HG02623 (cell line): ENCODE data around the gene RPTOR.

Experiments
- ATAC-seq: cut with Tn5 transposase; IDR thresholded peaks from one replicate; pipeline ENCODE4 v1.9.1; 2021; ENCODE audit warnings: moderate library complexity; ENCODE audit not compliant: unreplicated experiment

RPTOR gene

DNA sequence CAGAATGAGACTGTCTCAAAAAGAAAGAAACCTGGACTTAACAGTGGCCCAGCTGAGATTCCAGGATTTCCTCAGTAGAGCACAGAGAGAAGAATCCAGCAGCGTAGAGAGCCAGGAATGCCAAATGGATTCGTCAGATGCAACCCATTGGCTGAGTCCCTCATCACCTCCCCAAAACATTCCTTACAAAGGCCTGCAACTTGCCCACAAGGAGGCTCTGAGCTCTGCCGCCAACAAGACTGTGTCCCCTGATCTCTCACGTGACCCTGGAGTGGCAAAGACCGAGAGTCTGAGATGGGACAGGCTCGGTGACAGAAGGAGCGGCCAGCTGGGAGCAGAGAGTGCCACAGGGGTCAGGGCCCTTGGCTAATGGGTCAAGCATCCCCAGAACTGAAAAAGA lies 440.1 kb downstream of the RPTOR start:
- no peak for ATAC-seq

DNA sequence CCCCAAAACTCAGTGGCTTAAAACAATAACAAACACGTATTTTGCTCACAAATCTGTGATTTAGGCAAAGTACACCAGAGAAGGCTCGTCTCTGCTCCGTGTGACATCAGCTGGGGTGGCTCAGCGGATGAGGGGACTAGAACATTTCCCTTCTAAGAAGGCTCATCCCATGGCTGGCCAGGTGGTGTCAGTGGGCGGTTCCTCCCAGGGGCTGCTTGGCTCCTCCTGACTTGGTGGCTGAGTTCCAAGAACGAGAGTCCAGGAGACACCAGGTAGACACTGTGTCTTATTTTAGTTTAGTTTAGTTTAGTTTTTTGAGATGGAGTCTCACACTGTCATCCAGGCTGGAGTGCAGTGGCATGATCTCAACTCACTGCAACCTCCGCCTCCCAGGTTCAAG lies 441.4 kb downstream of the RPTOR start:
- no peak for ATAC-seq

DNA sequence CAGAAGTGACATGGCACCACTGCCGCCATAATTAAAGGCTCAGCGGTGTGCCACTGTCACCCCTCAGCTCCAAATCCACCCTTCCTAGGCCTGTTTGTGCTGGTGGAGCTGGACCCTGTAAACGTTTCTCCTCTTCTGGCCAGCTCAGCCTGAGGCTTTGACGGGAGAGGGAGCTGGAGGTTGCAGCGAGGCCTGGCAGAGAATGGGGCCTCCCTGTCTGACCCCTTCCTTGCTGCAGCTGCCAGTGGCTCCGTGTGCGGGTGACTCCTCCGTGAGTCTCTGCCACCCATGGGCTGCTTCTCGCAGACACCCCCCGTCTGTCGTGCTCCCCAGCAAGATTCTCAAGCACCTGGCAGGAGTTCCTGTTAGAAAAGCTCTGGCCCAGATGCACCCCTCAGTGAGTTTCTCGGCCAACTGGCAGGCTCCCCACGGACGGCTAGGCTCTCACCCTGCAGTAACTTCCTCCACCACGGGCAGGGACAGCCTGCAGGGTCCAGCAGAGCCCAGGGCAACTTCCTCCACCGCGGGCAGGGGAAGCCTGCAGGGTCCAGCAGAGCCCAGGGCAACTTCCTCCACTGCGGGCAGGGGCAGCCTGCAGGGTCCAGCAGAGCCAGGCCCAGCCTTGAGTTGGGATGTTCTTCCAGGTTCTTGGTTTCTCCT lies 442.3 kb downstream of the RPTOR start:
- no peak for ATAC-seq

DNA sequence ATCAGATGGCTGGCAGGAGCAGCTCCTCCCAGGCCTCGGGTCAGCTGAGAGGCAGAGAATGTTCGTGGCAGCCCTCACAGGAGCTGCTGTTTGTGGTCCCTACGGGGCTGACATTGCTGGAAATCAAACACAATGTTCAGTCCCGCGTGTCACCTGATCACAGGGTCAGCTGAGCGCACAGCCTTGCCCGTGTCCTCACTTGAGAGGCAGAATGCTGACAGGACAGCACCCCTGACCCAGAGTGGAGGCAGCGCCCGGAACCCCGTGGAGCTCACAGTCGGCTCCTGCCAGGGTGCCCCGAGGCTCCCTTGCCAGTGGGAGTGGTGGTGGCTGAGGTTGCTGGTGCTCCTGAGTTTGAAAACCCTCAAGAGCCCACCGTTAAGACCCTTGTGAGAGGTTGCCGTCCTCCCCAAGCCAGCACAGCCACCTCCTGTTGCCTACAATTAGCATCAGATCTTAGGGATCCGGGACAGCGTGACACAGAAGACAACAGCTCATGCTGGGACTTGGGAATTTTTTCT lies 443.4 kb downstream of the RPTOR start:
- no peak for ATAC-seq

DNA sequence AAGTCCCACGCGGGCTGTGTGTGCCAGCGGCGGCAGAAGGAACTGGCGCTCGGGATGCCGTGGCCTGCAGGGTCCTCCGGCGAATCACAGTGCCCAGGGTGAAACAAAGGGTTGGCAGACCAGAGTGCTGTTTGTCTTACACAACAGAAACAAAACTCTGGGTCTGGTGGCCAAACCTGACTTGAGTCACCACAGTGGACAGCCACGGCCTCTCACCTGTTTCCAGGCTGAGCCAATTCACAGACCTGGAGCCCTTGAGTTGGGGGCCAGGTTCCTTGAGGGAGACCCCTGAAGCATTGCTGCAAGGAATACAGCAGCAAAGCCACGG lies 444.9 kb downstream of the RPTOR start:
- no peak for ATAC-seq

DNA sequence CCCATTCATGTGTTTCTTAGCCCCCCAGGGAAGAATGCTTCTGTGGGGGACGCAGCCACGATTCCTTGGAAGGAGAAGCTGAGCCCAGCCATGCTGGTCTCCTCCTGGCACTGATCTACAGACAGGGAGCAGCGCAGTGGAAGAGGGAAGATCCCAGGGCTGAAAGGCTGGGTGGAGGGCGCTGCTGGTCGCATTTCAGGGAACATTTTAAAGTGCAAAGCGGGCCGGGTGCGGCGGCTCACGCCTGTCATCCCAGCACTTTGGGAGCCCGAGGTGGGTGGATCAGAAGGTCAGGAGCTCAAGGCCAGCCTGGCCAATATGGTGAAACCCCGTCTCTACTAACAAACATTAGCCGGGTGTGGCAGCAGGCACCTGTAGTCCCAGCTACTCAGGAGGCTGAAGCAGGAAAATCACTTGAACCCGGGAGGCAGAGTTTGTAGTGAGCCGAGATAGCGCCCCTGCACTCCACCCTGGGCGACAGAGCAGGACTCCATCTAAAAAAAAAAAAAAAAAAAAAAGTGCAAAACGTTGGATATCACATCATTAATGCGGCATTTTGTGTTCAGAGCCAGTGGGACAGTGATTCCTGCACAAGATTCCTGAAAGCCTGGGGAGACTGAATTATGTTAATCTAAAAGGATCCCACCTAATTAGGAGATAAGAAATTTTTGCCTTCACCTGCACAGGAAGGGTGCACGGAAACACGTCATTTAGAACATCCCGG lies 446.4 kb downstream of the RPTOR start:
- ATAC-seq: no peak

DNA sequence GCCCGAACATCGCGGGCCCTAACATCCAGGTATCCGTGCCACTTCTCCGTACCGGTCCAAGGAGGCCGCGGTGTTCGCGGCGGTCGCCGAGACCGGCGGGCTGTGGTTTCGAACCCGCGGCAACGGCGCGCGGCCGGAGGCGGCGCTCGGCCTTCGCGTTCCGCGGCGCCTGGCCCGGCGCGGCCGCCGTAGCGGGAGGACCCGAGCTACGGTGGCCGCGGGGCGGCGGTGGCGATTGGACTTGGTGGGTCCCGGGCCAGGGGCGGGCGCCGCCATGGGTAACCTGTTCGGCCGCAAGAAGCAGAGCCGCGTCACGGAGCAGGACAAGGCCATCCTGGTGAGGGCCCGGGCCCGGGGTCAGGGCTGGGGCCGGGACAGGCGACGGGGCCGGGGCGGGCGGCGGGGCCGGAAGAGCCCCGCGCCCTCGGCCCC lies 447.0 kb downstream of the RPTOR start, which contains the start of gene CHMP6:
Gene CHMP6, plus strand, starts transcription at position 197 of the 432 bp plus-strand sequence. Its CDS starts 78 bp downstream, at position 275.
- no peak for ATAC-seq

DNA sequence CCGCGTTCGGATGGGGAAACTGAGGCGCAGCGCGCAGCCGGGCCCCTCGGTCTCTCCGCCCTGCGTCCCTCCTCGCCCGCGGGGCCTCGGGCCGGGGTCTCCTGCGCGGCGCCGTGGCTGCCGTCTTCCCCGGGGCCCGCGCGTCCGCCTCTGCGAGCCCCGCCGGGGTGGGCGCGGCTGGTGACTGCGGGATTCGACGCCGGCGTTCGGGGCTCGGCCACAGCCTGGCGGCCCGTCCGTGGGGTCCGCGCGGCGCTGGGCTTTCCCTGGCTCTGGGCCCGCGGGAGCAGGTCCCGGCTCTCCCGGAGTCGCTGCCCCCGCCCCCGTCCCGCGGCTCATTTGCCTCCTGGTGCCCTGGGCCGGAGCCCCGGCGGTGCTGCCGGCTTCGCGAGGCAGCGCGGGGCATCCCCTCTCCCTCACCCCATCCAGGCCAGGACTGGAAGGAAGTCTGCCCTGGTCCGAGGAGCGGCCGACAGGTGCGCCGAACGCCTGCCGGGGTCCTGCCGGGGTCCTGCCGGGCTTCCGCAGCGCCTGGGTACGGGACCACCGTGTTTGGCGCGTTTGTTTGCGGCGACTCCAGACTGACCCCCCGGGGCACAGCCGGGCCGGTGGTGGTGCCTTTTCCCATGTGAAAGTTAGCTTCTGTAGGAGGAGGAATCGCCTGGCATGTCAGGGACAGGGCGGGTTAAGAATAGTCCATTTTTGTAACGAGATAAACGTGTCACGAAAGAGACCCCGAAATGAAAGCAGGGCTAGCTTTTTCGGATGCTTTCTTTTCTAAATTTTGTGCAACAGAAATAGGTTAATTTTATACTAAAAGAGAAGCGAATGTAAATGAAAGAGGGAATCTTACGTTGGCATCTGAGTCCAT lies 447.7 kb downstream of the RPTOR start:
- ATAC-seq: no peak

DNA sequence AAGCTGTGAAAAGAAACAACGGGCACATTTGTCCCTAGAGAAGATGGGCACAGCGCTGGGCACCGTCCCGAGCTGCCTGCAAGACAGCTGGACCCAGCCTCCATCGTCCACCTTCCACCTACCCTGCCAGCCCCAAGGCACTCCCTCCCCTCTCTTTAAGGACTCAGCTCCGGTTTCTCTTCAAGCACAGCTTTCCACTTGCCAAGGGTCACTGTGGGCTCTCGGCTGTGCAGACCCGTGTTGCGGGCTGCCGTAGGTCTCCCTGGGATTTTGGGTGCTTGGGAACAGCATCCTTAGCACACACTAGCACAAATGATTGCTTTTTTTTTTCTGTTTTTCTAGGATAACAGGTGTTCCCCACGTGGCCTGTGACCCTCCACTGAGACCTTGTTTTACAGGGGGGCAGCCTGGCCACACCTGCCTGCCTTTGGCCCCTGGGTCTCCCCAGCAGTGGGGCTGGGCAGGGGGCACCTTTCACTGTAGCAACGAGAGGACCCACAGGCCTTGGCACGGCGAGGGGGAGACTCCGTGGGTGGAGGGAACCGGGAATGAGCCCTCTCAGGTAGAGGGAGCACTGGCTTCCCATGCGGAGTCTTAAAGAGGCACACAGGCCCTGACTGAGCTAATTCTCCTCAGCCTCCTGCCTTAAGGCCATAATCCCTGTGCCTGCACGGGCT lies 448.4 kb downstream of the RPTOR start:
- no peak for ATAC-seq

DNA sequence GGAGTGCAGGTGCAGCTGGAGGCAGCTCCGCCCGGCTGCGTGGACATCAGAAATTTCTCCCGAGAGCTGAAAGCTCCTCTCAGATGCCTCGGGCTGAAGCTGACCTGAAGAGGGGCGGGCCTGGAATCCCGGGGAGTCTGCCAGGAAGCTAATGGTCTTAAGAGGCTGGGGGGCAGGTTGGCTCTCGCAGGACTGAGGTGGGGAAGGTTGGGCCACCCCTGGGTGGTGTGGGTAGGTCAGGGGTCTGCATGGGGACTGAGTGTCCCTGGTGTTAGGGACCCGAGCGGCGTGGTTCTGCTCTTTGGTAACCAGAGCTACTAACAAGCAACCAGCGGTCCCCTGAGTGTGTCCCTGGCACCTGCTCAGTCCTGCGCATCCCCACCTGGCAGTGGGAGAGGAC lies 450.5 kb downstream of the RPTOR start:
- no peak for ATAC-seq

DNA sequence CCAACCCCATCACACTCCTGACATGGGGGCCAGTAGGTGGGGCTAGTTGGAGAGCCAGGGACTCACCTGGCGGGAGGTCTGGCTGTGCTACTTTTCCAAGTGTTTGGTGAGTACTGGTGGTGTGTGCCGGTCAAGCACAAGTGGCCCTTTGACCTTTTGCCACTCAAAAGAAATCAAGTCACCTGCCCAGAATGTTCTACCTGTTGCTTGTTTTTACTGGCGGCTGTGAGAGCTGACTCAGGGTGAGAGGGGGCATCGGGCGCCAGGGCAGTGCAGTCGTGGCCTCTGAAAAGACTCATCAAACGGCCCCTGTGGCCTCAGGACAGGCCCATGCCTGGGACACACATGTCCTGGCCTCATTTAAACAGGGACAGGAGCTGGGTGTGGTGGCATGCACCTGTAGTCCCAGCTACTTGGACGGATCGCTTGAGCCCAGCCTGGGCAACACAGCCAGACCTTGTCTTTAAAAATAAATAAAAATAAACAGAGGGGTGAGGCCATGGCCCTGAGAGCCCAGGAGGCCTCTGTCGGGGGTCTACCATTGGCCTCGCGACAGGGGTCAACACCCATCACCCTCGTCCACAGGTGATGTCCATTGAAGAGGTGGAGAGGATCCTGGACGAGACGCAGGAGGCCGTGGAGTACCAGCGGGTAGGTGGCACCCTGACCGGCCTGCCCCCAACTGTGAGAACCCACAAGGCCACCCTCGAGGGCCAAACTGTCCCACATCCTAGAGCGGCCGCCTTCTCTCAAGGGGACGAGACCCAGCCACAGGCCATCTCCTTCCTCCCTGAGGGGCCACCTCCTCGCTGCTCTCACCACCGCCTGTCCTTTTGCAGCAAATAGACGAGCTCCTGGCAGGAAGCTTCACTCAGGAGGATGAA lies 452.0 kb downstream of the RPTOR start:
- ATAC-seq: no peak

DNA sequence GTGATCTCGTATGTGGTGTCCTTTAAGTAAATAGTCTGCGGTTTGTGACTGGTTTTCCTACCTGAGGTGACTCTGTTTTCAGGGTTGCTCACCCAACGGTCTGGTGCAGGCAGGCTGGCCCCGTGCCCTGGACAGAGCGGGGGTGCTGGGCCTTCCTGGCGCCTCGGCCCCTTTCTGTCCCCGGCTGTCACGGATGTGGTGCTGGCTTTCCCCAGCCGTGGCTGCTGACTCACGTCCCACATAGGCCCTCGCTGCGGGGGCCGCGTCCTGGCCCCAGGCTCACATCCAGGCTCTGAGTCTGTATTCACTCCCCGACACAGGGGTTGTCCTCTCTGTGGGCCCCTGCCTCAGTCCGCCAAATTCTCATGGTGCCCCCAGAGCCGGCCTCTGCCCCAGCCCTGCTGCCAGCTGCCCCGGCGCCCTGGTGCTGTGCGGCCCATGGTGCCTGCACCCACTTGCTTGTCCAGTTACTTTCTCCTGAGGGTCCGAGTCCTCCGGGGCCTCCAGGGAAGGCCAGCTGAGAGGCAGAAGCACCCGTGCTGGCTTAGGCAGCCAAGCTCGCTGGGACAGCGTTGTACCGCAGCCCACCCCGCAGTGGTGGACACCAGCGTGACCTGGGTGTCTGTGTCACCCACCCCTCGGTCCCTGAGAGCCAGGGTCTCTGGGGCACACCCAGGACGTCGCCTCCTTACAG lies 452.9 kb downstream of the RPTOR start:
- ATAC-seq: no peak

DNA sequence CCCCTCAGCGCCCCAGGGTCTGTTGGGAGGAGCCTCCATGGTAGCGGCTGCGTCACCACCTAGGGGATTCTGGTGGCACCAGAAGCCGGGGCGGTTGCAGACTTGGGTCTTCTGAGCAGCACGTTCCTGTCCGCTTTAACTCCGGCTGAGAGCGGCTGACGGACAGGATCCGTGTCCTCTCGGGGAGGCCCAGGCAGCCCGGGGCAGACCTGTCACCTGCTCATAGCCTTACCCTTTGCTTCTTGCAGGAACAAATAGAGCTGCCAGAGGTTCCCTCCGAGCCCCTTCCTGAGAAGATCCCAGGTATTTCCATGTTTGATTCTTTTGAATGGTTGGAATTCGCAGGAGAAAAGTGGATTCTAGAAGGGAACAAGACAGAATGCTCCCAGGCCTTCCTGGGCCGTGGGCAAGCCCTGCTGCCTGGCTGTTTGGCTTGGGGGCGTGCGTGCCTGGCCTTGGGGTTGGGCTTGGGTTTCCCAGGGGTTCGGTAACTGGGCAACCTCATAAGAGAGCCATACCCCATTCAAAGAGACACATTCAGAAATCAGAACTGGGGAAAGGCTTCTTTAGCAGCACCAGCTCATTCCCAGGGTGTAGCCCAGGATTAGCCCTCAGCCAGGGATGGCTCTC lies 453.6 kb downstream of the RPTOR start:
- no peak for ATAC-seq

DNA sequence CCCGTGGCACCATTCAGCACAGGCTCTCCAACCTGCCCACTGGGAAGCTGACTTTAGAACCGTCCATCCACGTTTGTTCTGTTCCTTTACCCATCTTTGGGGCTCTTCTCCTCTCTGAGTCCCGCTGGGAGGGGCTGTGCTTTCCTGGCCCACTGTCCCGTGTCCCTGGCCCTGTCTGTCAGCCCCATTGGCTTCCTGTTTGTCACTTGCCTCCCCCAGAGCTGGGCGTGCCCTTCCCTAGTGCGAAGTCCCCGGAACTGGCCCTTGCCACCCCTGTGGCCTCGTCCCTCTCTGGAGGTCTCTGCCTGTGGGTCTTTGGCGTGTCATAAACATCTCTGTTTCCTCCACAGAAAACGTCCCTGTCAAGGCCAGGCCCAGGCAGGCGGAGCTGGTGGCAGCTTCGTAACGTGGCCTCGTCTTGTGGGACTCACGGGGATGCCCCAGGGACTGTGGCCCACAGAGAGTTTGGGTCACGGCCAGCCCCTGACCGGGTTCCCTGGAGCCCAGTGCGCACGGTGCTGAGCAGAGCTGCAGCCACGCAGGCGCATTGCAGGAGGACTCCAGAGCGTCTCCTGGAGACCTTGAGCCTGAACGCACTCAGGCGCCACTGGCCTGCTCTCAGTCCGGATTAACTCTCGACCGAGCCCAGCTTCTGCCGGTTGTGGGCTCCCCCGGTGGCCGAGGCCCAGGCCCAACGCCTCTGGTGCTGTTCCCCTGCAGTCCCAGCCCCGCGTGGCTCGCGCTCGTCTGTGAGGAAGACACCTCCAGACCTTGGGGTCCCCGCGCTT lies 454.3 kb downstream of the RPTOR start:
- no peak for ATAC-seq

DNA sequence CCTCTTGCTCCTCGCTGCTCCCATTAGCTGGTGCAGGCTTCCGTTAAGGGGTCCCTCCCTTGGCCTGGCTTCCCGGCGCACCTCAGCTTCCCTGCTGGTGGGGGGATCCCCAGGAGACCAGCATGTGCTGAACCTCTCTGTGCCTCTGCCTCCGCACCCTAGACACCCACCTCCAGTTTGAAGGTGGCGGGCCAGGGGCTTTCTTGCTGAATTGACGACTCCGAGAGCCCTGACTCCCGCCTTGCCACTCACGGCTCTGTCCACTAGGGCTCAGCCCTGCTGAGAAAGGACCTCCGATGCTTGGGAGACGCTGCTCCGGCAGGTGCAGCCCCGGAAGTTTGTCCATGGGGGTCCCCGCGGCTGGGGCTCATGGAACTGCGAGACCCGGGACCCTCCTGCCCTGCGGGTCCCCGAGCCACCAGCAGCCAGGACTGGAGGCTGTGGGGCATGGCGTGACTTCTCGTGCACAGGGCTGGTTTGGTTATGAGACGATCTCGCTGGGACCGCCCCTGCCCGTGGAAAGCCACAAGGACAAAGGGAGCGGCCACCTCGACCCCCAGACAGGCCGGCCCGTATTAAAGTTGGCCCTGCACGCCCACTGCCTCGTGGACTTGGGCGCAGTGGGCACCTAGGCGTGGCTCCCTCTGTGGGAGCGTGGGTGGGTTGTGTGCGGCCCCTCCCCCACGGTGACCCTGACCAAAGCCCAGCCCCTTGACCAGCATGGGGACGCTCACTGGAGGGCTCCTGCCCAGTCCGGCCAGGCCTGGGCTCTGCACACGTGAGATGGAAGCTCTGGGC lies 455.1 kb downstream of the RPTOR start:
- no peak for ATAC-seq

DNA sequence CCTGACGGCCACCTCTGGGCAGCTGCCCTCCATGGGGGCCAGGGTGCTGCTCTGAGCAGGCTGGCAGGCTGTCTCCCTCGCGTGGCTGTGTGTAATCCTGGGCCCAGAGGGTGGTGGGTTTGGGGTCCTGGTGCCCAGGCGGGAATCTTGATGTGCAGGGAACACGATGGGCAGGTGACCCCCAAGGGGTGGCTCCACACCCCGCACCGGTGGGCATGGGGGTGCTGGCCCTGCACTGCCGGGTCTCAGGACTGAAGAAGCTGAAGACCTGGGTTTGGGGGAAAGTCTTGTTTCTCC lies 455.6 kb downstream of the RPTOR start:
- ATAC-seq: no peak

DNA sequence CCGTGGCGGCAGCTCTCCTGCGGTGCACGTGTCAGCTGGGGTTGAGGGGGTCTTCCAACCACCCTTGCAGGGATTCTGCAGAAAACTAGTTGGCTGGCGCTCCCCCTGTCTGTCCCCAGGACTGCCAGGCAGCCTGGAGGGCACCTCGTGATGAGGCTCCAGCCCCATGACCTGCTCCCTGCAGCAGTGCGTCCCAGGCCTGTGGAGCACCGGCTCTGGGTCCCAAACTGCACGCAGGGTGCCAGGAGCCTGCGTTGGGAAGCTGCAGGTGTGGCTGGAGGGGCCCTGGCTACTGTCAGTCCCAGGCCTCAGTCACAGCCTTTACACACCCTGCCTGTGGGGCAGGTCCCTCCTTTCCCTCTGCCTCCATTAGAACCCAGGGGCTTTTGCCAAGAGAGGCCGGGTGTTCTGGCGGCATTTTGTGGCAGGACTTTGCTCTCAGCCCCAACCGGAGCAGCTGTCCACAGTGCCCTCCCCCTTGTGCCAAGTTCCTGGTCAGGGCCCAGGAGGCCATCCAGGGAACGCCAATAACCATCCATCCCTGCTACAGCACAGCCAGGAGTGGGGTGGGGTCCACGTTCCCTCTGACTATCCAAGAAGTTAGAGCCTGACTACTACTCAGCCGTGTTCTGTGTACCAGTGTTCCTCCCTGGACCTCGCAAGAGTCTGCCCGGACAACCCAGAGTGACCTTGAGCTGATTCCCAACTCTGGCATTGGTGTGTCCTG lies 456.2 kb downstream of the RPTOR start:
- ATAC-seq: no peak
